Measurements from ENCODE around the gene HOXB9. TPM values are rescaled to one million over a fixed set of nuclear protein-coding genes. Genes with fewer than 3 reads are reported as not detected.

Gene HOXB9
- total and polyA plus RNA-seq, 3 donors from 2014 or later = 0.31 to 0.94 (median 0.76) TPM

DNA sequence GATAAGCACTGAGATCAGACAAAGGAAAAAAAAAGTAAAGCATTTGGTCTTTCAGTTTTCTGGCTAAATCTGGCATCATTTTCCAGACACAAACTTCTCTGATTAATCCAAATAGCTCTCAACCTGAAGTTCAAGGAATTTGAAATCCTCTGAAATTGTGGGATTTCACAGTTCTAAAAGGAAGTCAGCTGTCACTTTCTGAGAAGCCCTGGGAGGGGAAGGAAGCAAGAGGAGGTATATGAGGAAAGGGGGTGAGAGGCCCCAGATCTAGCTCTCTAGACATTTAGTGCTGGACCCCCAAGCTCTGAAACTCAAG is 17.5 kb upstream of the HOXB9 start:
- no peak overlapping the region for H3K4me3 ChIP-seq
- intact Hi-C loops (cut with DNase I; ENCODE audit: low total_unique reads) = no loop called here
- H3K4me1 ChIP-seq = peaks cover 7% of the 10 kb centered on the region
- no peak overlapping the region for H3K27ac ChIP-seq
- no peaks in the 10 kb centered on the region for H3K9me3 ChIP-seq
- TF ChIP-seq POLR2A (IDR thresholded peaks at IDR 0.05) = no peak
- TF ChIP-seq, protein P1, sequence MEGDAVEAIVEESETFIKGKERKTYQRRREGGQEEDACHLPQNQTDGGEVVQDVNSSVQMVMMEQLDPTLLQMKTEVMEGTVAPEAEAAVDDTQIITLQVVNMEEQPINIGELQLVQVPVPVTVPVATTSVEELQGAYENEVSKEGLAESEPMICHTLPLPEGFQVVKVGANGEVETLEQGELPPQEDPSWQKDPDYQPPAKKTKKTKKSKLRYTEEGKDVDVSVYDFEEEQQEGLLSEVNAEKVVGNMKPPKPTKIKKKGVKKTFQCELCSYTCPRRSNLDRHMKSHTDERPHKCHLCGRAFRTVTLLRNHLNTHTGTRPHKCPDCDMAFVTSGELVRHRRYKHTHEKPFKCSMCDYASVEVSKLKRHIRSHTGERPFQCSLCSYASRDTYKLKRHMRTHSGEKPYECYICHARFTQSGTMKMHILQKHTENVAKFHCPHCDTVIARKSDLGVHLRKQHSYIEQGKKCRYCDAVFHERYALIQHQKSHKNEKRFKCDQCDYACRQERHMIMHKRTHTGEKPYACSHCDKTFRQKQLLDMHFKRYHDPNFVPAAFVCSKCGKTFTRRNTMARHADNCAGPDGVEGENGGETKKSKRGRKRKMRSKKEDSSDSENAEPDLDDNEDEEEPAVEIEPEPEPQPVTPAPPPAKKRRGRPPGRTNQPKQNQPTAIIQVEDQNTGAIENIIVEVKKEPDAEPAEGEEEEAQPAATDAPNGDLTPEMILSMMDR (IDR thresholded peaks at IDR 0.05) = no peak
- no peaks in the 10 kb centered on the region for H3K27me3 ChIP-seq
- DNase-seq = no peak
- no peaks in the 10 kb centered on the region for H3K36me3 ChIP-seq (ENCODE audit: low read depth, missing control alignments)

DNA sequence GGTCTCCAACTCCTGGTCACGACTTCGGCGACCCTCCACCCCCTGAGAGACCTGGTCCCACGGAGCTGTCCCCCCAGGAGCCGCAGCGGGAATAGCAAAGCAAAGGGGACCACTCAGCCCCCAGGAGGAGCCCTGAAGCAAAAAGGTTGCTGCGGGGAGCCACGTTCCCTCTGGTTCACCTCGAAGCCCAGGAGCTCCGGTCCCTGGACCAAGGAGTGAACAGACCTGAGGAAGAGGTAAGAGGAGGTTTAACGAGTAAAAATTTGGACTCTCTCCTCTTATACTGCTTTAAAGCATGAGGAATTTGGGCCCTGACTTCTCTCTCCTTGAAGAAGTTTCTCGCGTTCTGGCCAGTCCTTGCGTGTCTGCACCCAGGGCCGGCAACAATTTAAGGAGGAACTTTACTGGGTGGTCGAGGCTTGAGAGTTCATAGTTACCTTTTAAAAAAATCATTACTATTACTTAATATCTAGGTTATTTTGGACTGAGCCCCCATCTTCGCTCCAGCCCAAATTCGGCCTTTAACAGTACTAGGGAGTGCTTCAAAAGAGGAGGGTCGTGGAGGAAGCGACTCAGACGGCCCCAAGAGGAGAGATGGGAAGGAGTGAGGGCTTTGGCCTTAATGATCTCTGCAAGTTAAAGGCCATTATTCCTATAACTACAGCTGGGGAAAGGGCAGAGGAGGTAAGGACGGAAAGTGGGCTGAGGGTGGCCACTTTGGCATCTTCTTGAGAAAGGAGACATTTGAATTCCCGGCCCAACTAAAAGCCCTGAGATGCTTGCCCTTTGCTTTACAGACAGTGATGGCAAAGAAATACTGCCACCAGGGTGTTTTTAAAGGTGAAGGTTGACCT is 16.9 kb upstream of the HOXB9 start:
- H3K4me1 ChIP-seq = peaks cover 7% of the 10 kb centered on the region
- intact Hi-C loops (cut with DNase I; ENCODE audit: low total_unique reads) = no loop called here
- DNase-seq = no peak
- no peaks in the 10 kb centered on the region for H3K27me3 ChIP-seq
- no peaks in the 10 kb centered on the region for H3K9me3 ChIP-seq
- H3K4me3 ChIP-seq = no peak overlapping the region
- whole genome bisulfite sequencing, 2 donors = 29 to 40% methylated on average over 12 to 23 of the region's 23 CpGs
- no peaks in the 10 kb centered on the region for H3K36me3 ChIP-seq (ENCODE audit: low read depth, missing control alignments)
- TF ChIP-seq, protein P1 (IDR thresholded peaks at IDR 0.05) = no peak
- no peak for TF ChIP-seq POLR2A (IDR thresholded peaks at IDR 0.05)
- H3K27ac ChIP-seq = no peak overlapping the region

DNA sequence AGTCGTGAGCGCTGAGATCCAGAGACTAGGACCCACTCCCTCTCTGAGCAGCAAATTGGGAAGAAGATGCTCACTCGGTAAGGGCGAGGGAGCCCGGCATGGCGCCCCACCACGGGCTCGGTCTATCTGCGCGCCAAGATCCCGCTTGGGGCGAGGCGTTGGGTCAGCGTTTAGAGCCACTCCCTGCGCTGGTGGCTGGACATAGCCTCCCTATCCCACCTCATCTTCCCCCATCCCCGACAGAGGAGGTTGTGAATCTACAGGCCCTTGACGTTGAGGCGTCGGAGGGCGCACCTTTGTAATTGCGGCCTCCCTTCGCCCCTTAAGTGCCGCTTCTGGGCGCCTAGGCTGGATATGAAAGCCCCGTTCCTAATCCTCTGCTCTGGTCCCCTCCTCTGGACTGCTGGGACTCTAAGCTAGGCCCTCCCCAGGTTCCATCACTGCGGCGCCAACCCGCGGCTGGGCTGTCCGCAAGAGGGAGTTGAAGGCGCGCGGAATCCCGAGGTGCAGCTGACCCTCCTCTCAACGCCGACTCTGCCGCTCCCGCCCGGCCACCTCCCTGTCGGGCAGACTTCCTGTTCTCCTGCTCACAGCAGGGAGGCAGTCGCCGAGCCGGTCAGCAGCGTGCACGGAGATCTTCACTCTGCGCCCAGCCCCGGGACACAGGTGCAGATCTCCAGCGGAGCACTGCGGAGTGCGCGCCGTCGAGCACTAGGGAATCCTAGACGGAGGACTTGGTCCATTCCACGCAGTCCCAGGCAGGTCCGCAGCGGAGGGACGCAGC is 16.1 kb upstream of the HOXB9 start:
- Histone ChIP-seq H3K4me3 (no peak overlapping the region), H3K27me3 (no peaks in the 10 kb centered on the region), H3K4me1 (peaks cover 2% of the 10 kb centered on the region), H3K9me3 (no peaks in the 10 kb centered on the region), H3K36me3 (ENCODE audit: low read depth, missing control alignments) (no peaks in the 10 kb centered on the region), H3K27ac (no peak overlapping the region)
- 0 to 5% methylated on average over 19 to 58 of the region's 58 CpGs for WGBS, 2 donors
- no peak for TF ChIP-seq POLR2A (IDR thresholded peaks at IDR 0.05)
- TF ChIP-seq, protein P1 (IDR thresholded peaks at IDR 0.05) = no peak
- no peak for DNase-seq
- intact Hi-C loops (cut with DNase I; ENCODE audit: low total_unique reads) = no loop called here

DNA sequence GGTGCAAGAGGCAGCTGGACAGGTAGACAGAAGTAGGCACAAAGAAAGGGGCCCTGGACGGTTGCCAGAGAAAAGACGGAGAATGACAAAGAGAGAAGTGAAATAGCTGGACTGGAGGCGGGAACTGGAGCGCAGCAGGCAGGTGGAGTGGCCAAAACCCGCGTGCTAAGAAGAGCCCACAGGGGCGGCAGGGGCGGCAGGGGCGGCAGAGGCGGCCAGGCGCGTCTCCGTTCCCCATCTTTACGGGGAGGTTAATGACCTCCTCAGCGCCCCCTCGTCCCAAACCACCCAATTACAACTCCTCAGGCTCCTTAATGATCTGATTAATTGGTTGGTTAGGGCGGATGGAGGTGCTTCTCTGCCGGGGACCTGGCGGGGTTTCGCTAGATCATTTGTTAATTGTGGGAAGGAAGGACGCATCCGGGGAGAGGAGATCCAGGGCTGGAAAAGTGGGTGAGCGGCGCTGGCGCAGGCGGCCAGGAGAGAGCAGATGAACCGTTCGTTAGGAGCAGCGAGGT is 15.4 kb upstream of the HOXB9 start:
- no peak overlapping the region for H3K27ac ChIP-seq
- intact Hi-C loops (cut with DNase I; ENCODE audit: low total_unique reads) = no loop called here
- H3K36me3 ChIP-seq (ENCODE audit: low read depth, missing control alignments) = no peaks in the 10 kb centered on the region
- no peaks in the 10 kb centered on the region for H3K4me1 ChIP-seq
- no peak for DNase-seq
- H3K4me3 ChIP-seq = no peak overlapping the region
- H3K27me3 ChIP-seq = no peaks in the 10 kb centered on the region
- TF ChIP-seq, protein P1 (IDR thresholded peaks at IDR 0.05) = no peak
- TF ChIP-seq POLR2A (IDR thresholded peaks at IDR 0.05) = no peak
- WGBS, 2 donors = 4% methylated on average over 25 to 29 of the region's 29 CpGs
- H3K9me3 ChIP-seq = no peaks in the 10 kb centered on the region

Data from testis (tissue), 3 donors.